ENCODE results near the gene GPR39. TPM values are rescaled to one million over a fixed set of nuclear protein-coding genes. Genes with fewer than 3 reads are reported as not detected.

Gene GPR39
- total RNA-seq, 2 donors from 2014 or later: 7.3 to 9.6 TPM

DNA sequence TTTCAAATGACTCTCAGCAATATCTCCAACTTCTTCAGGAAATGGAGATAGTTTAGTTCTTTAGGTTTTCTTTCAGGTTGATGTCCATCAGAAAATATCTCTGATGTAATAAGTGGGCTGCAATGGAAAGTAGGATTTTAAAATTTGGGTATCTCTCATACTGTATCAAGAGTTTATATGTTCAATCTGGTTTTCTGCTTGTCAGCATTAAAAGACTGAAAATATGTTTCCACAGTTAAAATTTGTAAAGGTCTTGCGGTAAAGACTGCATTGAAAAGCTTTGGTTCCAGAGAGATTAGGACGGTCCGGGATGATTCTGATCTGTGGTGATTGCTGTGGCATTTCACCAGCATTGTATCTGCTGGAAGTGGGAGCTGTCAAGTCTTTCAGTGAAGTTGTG, 170.2 kb downstream of the GPR39 start:
- Histone ChIP-seq H3K9me3 (no peaks in the 10 kb centered on the region), H3K27ac (no peak overlapping the region), H3K27me3 (no peaks in the 10 kb centered on the region), H3K4me3 (no peak overlapping the region), H3K36me3 (replicated peaks in 1 of 2; ENCODE audit: insufficient read depth in 1 of 2, low read depth in 2 of 2) (no peaks in the 10 kb centered on the region), H3K4me1 (peaks cover 17% of the 10 kb centered on the region)
- no peak for DNase-seq
- ATAC-seq: no peak
- intact Hi-C loops (cut with DNase I): no loop called here
- TF ChIP-seq CTCF (IDR thresholded peaks at IDR 0.05): no peak
- TF ChIP-seq POLR2A (IDR thresholded peaks at IDR 0.05): no peak
- 89 to 96% methylated on average over 3 of the region's 3 CpGs for WGBS, 2 donors

DNA sequence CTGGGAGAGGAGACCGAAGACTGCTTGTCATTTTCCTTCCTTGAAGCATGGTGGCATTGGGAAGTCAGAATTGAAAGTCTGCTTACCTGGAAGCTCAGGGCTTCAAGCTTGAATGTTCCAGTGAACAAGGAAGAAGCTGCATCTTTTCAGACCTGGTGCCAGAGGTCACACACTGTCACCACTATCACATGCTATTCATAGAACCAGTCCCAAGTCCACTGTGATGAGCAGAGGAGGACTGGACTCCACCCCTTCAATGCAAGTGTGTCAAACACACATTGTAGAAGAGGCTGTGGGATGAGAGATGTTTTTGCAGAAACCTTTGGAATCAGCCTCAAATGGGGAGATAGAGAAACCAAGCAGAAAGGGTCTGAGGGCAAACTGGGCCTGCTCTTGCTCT, 172.0 kb downstream of the GPR39 start:
- DNase-seq: no peak
- Histone ChIP-seq H3K4me3 (no peak overlapping the region), H3K27me3 (no peaks in the 10 kb centered on the region), H3K4me1 (peaks cover 5% of the 10 kb centered on the region), H3K27ac (no peak overlapping the region), H3K36me3 (replicated peaks in 1 of 2; ENCODE audit: insufficient read depth in 1 of 2, low read depth in 2 of 2) (no peaks in the 10 kb centered on the region), H3K9me3 (no peaks in the 10 kb centered on the region)
- no peak for TF ChIP-seq POLR2A (IDR thresholded peaks at IDR 0.05)
- no peak for TF ChIP-seq CTCF (IDR thresholded peaks at IDR 0.05)
- WGBS, 2 donors: 81 to 89% methylated on average over 1 of the region's 1 CpG
- intact Hi-C loops (cut with DNase I): no loop called here
- no peak for ATAC-seq

DNA sequence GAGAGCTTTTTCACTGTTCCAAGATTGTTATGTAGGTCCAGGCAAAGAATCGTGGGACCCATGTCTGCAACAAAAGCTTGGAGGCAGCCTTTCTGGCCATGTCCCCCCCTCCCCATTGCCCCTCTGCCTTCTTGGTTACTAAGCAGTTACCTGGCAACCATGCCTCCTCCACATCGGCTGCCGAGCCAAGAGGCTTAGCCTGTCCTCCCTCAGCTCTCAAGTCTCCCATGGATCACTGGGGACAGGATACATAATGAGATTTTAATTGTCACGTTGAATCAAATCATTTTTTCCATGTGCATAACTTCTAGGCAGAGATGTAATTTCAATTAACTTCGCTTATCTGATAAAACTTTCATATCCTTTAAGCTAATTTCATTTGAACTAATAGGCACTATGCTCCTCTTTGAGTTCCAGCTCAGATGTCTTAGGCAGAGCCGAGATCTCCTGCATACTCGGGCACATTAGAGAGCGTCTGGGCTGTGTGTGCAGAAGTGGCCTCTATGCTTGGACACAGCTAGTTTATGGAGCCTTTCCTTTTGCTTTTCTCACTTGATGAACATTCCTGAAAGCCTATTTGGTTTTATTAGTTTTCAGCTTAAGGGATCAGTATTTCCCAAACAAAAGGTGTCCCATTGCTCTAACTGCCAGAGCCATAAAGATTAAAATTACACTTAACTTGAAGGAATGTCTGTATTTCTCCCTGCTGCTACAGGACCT, 172.7 kb downstream of the GPR39 start:
- Histone ChIP-seq H3K9me3 (no peaks in the 10 kb centered on the region), H3K4me3 (no peak overlapping the region), H3K4me1 (peaks cover 5% of the 10 kb centered on the region), H3K27me3 (no peaks in the 10 kb centered on the region), H3K36me3 (replicated peaks in 1 of 2; ENCODE audit: insufficient read depth in 1 of 2, low read depth in 2 of 2) (no peaks in the 10 kb centered on the region), H3K27ac (no peak overlapping the region)
- intact Hi-C loops (cut with DNase I): no loop called here
- ATAC-seq (no peak), DNase-seq (no peak)
- TF ChIP-seq POLR2A (IDR thresholded peaks at IDR 0.05) (no peak), CTCF (IDR thresholded peaks at IDR 0.05) (no peak)
- 70 to 79% methylated on average over 8 of the region's 8 CpGs for WGBS, 2 donors

DNA sequence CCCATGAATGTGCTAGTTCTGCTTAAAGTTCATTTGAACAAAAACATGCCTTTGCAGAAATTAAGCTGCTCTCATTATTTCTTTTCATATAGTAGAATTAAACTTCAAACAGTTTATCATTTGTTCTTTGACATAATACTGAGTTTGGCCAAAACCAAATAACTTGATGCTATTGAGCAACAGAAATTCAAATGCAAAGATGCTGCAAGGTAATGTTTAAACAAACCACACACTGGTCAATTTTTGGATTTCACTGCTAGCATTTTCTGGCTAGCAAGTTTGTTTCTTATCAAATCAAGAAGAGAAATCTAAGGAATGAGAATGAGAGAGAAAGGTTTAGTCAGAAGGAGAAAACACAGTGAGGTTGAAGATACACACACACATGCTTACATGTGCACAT, 173.4 kb downstream of the GPR39 start:
- intact Hi-C loops (cut with DNase I): no loop called here
- no peak overlapping the region for H3K4me3 ChIP-seq
- no peaks in the 10 kb centered on the region for H3K36me3 ChIP-seq (replicated peaks in 1 of 2; ENCODE audit: insufficient read depth in 1 of 2, low read depth in 2 of 2)
- ATAC-seq (no peak), DNase-seq (no peak)
- no peak overlapping the region for H3K27ac ChIP-seq
- H3K9me3 ChIP-seq: no peaks in the 10 kb centered on the region
- TF ChIP-seq POLR2A (IDR thresholded peaks at IDR 0.05) (no peak), CTCF (IDR thresholded peaks at IDR 0.05) (no peak)
- H3K4me1 ChIP-seq: peaks cover 5% of the 10 kb centered on the region
- H3K27me3 ChIP-seq: no peaks in the 10 kb centered on the region

- TF ChIP-seq CTCF (IDR thresholded peaks at IDR 0.05) (no peak), POLR2A (IDR thresholded peaks at IDR 0.05) (no peak)
- WGBS, 2 donors: 83 to 100% methylated on average over 2 of the region's 2 CpGs
- ATAC-seq (no peak), DNase-seq (no peak)
- H3K27me3 ChIP-seq: no peaks in the 10 kb centered on the region
- H3K4me3 ChIP-seq: no peak overlapping the region
- no peak overlapping the region for H3K27ac ChIP-seq
- H3K4me1 ChIP-seq: peaks cover 5% of the 10 kb centered on the region
- no peaks in the 10 kb centered on the region for H3K36me3 ChIP-seq (replicated peaks in 1 of 2; ENCODE audit: insufficient read depth in 1 of 2, low read depth in 2 of 2)
- no peaks in the 10 kb centered on the region for H3K9me3 ChIP-seq
- intact Hi-C loops (cut with DNase I): no loop called here
Observed at GRCh38 chr2:132593171-132593570, 176.6 kb downstream of the GPR39 start.

All from body of pancreas (tissue), 4 donors.